Uterus (tissue), 2 donors: ENCODE measurements around the gene CUTA.

Experiments used
- POLR2A ChIP-seq, 2 donors: fragments of 450-650 bp; IDR thresholded peaks; one replicate each; pipeline ENCODE4 v1.6.1; 2016; ENCODE audit warnings: antibody characterized with exemption in 2 of 2, mild to moderate bottlenecking in 1 of 2, moderate library complexity in 1 of 2
- TF ChIP-seq, protein P1 (sequence below), 4 experiments: fragments of 200-600 bp in 2 of 4; fragments of 450-650 bp in 2 of 4; sonication (generic) in 2 of 4; IDR thresholded peaks; one replicate each; pipeline ENCODE4 v1.5.1; 2016 to 2019; ENCODE audit warnings: antibody characterized with exemption in 4 of 4, mild to moderate bottlenecking in 2 of 4, moderate library complexity in 1 of 4

- no peak for TF ChIP-seq POLR2A (IDR thresholded peaks at IDR 0.05)
- TF ChIP-seq, protein P1, sequence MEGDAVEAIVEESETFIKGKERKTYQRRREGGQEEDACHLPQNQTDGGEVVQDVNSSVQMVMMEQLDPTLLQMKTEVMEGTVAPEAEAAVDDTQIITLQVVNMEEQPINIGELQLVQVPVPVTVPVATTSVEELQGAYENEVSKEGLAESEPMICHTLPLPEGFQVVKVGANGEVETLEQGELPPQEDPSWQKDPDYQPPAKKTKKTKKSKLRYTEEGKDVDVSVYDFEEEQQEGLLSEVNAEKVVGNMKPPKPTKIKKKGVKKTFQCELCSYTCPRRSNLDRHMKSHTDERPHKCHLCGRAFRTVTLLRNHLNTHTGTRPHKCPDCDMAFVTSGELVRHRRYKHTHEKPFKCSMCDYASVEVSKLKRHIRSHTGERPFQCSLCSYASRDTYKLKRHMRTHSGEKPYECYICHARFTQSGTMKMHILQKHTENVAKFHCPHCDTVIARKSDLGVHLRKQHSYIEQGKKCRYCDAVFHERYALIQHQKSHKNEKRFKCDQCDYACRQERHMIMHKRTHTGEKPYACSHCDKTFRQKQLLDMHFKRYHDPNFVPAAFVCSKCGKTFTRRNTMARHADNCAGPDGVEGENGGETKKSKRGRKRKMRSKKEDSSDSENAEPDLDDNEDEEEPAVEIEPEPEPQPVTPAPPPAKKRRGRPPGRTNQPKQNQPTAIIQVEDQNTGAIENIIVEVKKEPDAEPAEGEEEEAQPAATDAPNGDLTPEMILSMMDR (IDR thresholded peaks at IDR 0.05): no peak
These were observed 41.3 kb upstream of the CUTA start for GRCh38 chr6:33459226-33459625.
